ENCODE results near the gene SMC1A. TPM values are rescaled to one million over a fixed set of nuclear protein-coding genes. Genes with fewer than 3 reads are reported as not detected.

Gene SMC1A
- total and polyA plus RNA-seq, 4 experiments from 2014 or later: 17.1 to 80.5 (median 64.7) TPM

GRCh38 chrX:53438832-53439230, 16.4 kb upstream of the SMC1A start:
- H3K27ac Mint-ChIP-seq: peak overlapping the region in 1 of 7 donors; percentile 2
- POLR2A ChIA-PET (ENCODE audit: partially characterized antibody): no interaction called here

GRCh38 chrX:53438174-53438831, 15.8 kb upstream of the SMC1A start:
- peaks cover 14% of the 10 kb centered on the region for H3K4me1 ChIP-seq (ENCODE audit: insufficient read depth, low read length)
- DNase-seq: no peak
- ChIA-PET POLR2A (ENCODE audit: partially characterized antibody) (no interaction called here), CTCF (ENCODE audit: partially characterized antibody) (interaction anchor here (0.5 to 5.3 kb wide), 3 partner anchors 13 to 126 kb away, joined by 3 to 38 read pairs (median 4); no protein-coding TSS in a partner anchor)
- H3K36me3 Mint-ChIP-seq: peaks cover 0 to 3% of the 10 kb centered on the region in 2 donors
- H3K9me3 Mint-ChIP-seq: no peaks in the 10 kb centered on the region
- no peak overlapping the region for H3K27ac ChIP-seq (ENCODE audit: low read depth, low read length)
- H3K27me3 ChIP-seq (ENCODE audit: insufficient read depth, low read length): no peaks in the 10 kb centered on the region
- H3K4me3 ChIP-seq (ENCODE audit: low read length in 2 of 2): no peak overlapping the region
- H3K4me1 Mint-ChIP-seq: peaks cover 10 to 39% (median 18%) of the 10 kb centered on the region in 4 donors
- no peak overlapping the region for H3K27ac Mint-ChIP-seq
- peaks cover 0 to 2% of the 10 kb centered on the region in 2 donors for H3K27me3 Mint-ChIP-seq
- H3K36me3 ChIP-seq (ENCODE audit: insufficient read depth, low read length): no peaks in the 10 kb centered on the region
- intact Hi-C loops (cut with micrococcal nuclease): no loop called here
- peak overlapping the region in 1 of 8 donors; percentile 1 for H3K4me3 Mint-ChIP-seq
- no peaks in the 10 kb centered on the region for H3K9me3 ChIP-seq (ENCODE audit: control insufficient read depth in 1 of 2, low read length in 2 of 2)

More at GRCh38 chrX:53438832-53439230, 16.4 kb upstream of the SMC1A start:
- Mint-ChIP-seq H3K4me1 (peaks cover 10 to 33% (median 17%) of the 10 kb centered on the region in 4 donors), H3K4me3 (peak overlapping the region in 1 of 8 donors; percentile 1), H3K9me3 (no peaks in the 10 kb centered on the region), H3K36me3 (peaks cover 0 to 3% of the 10 kb centered on the region in 2 donors), H3K27me3 (peaks cover 0 to 2% of the 10 kb centered on the region in 2 donors)
- no peak overlapping the region for H3K27ac ChIP-seq (ENCODE audit: low read depth, low read length)
- no peaks in the 10 kb centered on the region for H3K36me3 ChIP-seq (ENCODE audit: insufficient read depth, low read length)
- H3K27me3 ChIP-seq (ENCODE audit: insufficient read depth, low read length): no peaks in the 10 kb centered on the region
- intact Hi-C loops (cut with micrococcal nuclease): no loop called here
- H3K4me1 ChIP-seq (ENCODE audit: insufficient read depth, low read length): peaks cover 9% of the 10 kb centered on the region
- DNase-seq: no peak
- no peaks in the 10 kb centered on the region for H3K9me3 ChIP-seq (ENCODE audit: control insufficient read depth in 1 of 2, low read length in 2 of 2)
- no peak overlapping the region for H3K4me3 ChIP-seq (ENCODE audit: low read length in 2 of 2)
- CTCF ChIA-PET (ENCODE audit: partially characterized antibody): interaction anchor here (0.5 to 5.3 kb wide), 3 partner anchors 13 to 126 kb away, joined by 3 to 38 read pairs (median 4); no protein-coding TSS in a partner anchor

GRCh38 chrX:53437206-53437605, 14.8 kb upstream of the SMC1A start:
- Mint-ChIP-seq H3K36me3 (peaks cover 0 to 3% of the 10 kb centered on the region in 2 donors), H3K27ac (no peak overlapping the region), H3K27me3 (peaks cover 0 to 2% of the 10 kb centered on the region in 2 donors), H3K4me3 (no peak overlapping the region), H3K4me1 (peaks cover 10 to 38% (median 18%) of the 10 kb centered on the region in 4 donors), H3K9me3 (no peaks in the 10 kb centered on the region)
- ChIA-PET POLR2A (ENCODE audit: partially characterized antibody) (no interaction called here), CTCF (ENCODE audit: partially characterized antibody) (interaction anchor here (0.7 to 5.3 kb wide), 8 partner anchors 9 to 153 kb away, joined by 3 to 38 read pairs (median 7); no protein-coding TSS in a partner anchor)
- DNase-seq: no peak
- H3K36me3 ChIP-seq (ENCODE audit: insufficient read depth, low read length): peaks cover under 1% of the 10 kb centered on the region
- no peaks in the 10 kb centered on the region for H3K27me3 ChIP-seq (ENCODE audit: insufficient read depth, low read length)
- H3K27ac ChIP-seq (ENCODE audit: low read depth, low read length): no peak overlapping the region
- peaks cover 15% of the 10 kb centered on the region for H3K4me1 ChIP-seq (ENCODE audit: insufficient read depth, low read length)
- no peaks in the 10 kb centered on the region for H3K9me3 ChIP-seq (ENCODE audit: control insufficient read depth in 1 of 2, low read length in 2 of 2)
- intact Hi-C loops (cut with micrococcal nuclease): no loop called here
- no peak overlapping the region for H3K4me3 ChIP-seq (ENCODE audit: low read length in 2 of 2)

GRCh38 chrX:53435997-53436396, 13.5 kb upstream of the SMC1A start:
- Histone ChIP-seq H3K36me3 (ENCODE audit: insufficient read depth, low read length) (peaks cover 4% of the 10 kb centered on the region), H3K27ac (ENCODE audit: low read depth, low read length) (no peak overlapping the region), H3K4me3 (ENCODE audit: low read length in 2 of 2) (no peak overlapping the region), H3K27me3 (ENCODE audit: insufficient read depth, low read length) (no peaks in the 10 kb centered on the region), H3K4me1 (ENCODE audit: insufficient read depth, low read length) (peaks cover 15% of the 10 kb centered on the region), H3K9me3 (ENCODE audit: control insufficient read depth in 1 of 2, low read length in 2 of 2) (no peaks in the 10 kb centered on the region)
- no peaks in the 10 kb centered on the region for H3K9me3 Mint-ChIP-seq
- peak; percentile 62 to 75 (median 71) for DNase-seq
- H3K4me1 Mint-ChIP-seq: peaks cover 9 to 26% (median 17%) of the 10 kb centered on the region in 4 donors
- CTCF ChIA-PET (ENCODE audit: partially characterized antibody): interaction anchor here (1.3 to 5.3 kb wide), 9 partner anchors 10 to 152 kb away, joined by 3 to 38 read pairs (median 7); no protein-coding TSS in a partner anchor
- peak overlapping the region in 4 of 7 donors; percentile 15 to 46 (median 32) for H3K27ac Mint-ChIP-seq
- intact Hi-C loops (cut with micrococcal nuclease): loop anchor here (1.0 kb wide), 3 partner anchors 119 to 152 kb away; no protein-coding TSS in a partner anchor
- peak overlapping the region in 2 of 8 donors; percentile 19 to 49 for H3K4me3 Mint-ChIP-seq
- H3K36me3 Mint-ChIP-seq: peaks cover 3 to 10% of the 10 kb centered on the region in 2 donors
- POLR2A ChIA-PET (ENCODE audit: partially characterized antibody): interaction anchor here (1.1 to 3.7 kb wide), 2 partner anchors 13 to 211 kb away, joined by 3 to 24 read pairs; partner anchors contain the start of genes RIBC1 and SMC1A
- peaks cover 0 to 2% of the 10 kb centered on the region in 2 donors for H3K27me3 Mint-ChIP-seq

GRCh38 chrX:53433651-53434639, 11.5 kb upstream of the SMC1A start, which contains the start of gene HSD17B10:
HSD17B10 (minus strand) TSS chrX:53434370; CDS start chrX:53434345, 25 bp downstream.
- H3K4me1 ChIP-seq (ENCODE audit: insufficient read depth, low read length): peaks cover 15% of the 10 kb centered on the region
- peak within 1 kb of the TSS; percentile 75 for H3K27ac ChIP-seq (ENCODE audit: low read depth, low read length)
- peaks cover 0 to 2% of the 10 kb centered on the region in 2 donors for H3K27me3 Mint-ChIP-seq
- intact Hi-C loops (cut with micrococcal nuclease): loop anchor here (1.0 kb wide), 1 partner anchor 12 kb away; the partner anchor contains the start of genes RIBC1 and SMC1A
- H3K27me3 ChIP-seq (ENCODE audit: insufficient read depth, low read length): no peaks in the 10 kb centered on the region
- POLR2A ChIA-PET (ENCODE audit: partially characterized antibody): interaction anchor here (1.4 to 3.7 kb wide), 2 partner anchors 9 to 11 kb away, joined by 3 to 24 read pairs; partner anchors contain the start of genes RIBC1 and SMC1A
- H3K36me3 ChIP-seq (ENCODE audit: insufficient read depth, low read length): peaks cover 4% of the 10 kb centered on the region
- no peaks in the 10 kb centered on the region for H3K9me3 Mint-ChIP-seq
- H3K4me3 ChIP-seq (ENCODE audit: low read length in 2 of 2): peak within 1 kb of the TSS; percentile 47 to 72
- peaks cover 7 to 21% (median 14%) of the 10 kb centered on the region in 4 donors for H3K4me1 Mint-ChIP-seq
- H3K36me3 Mint-ChIP-seq: peaks cover 3 to 25% of the 10 kb centered on the region in 2 donors
- DNase-seq: peak; percentile 81 to 85 (median 85)
- H3K27ac Mint-ChIP-seq: peak within 1 kb of the TSS; percentile 88 to 99 (median 95)
- CTCF ChIA-PET (ENCODE audit: partially characterized antibody): interaction anchor here (1.4 to 5.3 kb wide), 3 partner anchors 11 to 121 kb away, joined by 3 to 38 read pairs (median 5); partner anchors contain the start of gene RIBC1
- H3K4me3 Mint-ChIP-seq: peak within 1 kb of the TSS; percentile 88 to 98 (median 94)
- no peaks in the 10 kb centered on the region for H3K9me3 ChIP-seq (ENCODE audit: control insufficient read depth in 1 of 2, low read length in 2 of 2)

GRCh38 chrX:53430231-53430630, 7.8 kb upstream of the SMC1A start:
- ChIA-PET POLR2A (ENCODE audit: partially characterized antibody) (interaction anchor here (0.6 to 2.3 kb wide), 2 partner anchors 7 to 348 kb away, joined by 3 to 8 read pairs; partner anchors contain the start of genes RIBC1, SMC1A and TSPYL2), CTCF (ENCODE audit: partially characterized antibody) (interaction anchor here (0.8 kb wide), 1 partner anchor 115 kb away, joined by 3 read pairs; no protein-coding TSS in a partner anchor)
- Histone ChIP-seq H3K9me3 (ENCODE audit: control insufficient read depth in 1 of 2, low read length in 2 of 2) (no peaks in the 10 kb centered on the region), H3K27ac (ENCODE audit: low read depth, low read length) (no peak overlapping the region), H3K4me3 (ENCODE audit: low read length in 2 of 2) (no peak overlapping the region), H3K4me1 (ENCODE audit: insufficient read depth, low read length) (peaks cover 15% of the 10 kb centered on the region), H3K27me3 (ENCODE audit: insufficient read depth, low read length) (no peaks in the 10 kb centered on the region), H3K36me3 (ENCODE audit: insufficient read depth, low read length) (peaks cover 4% of the 10 kb centered on the region)
- H3K27ac Mint-ChIP-seq: peak overlapping the region in 2 of 7 donors; percentile 30 to 33
- H3K27me3 Mint-ChIP-seq: no peaks in the 10 kb centered on the region
- H3K36me3 Mint-ChIP-seq: peaks cover 3 to 27% of the 10 kb centered on the region in 2 donors
- H3K4me1 Mint-ChIP-seq: peaks cover 7 to 18% (median 11%) of the 10 kb centered on the region in 4 donors
- H3K4me3 Mint-ChIP-seq: no peak overlapping the region
- intact Hi-C loops (cut with micrococcal nuclease): no loop called here
- H3K9me3 Mint-ChIP-seq: no peaks in the 10 kb centered on the region
- DNase-seq: no peak

All from CD4-positive, alpha-beta memory T cell (primary cell).